ENCODE results near the gene PAWR.

- TF ChIP-seq ETS1 (IDR thresholded peaks at IDR 0.05), result no peak
- TF ChIP-seq CTCF (conservative IDR thresholded peaks at IDR 0.05; ENCODE audit: low read depth in 2 of 2), result no peak
- no peak for TF ChIP-seq STAT1 (IDR thresholded peaks at IDR 0.05; ENCODE audit: unreplicated experiment)
- no peak for TF ChIP-seq REST (IDR thresholded peaks at IDR 0.05; ENCODE audit: unreplicated experiment)
Measured at GRCh38 chr12:79553863-79554574, 136.7 kb downstream of the PAWR start.
